Left colon (tissue), 2 donors: ENCODE results near the gene RHOH. TPM values are rescaled to one million over a fixed set of nuclear protein-coding genes. Genes with fewer than 3 reads are reported as not detected.

ENCODE experiments used
- ATAC-seq: fragments of 200-7000 bp; cut with Tn5 transposase; one replicate; pipeline ENCODE4 v1.9.1; 2020; ENCODE audit warnings: mild to moderate bottlenecking, moderate library complexity
- DNase-seq, 2 donors: peaks; one replicate each; pipeline ENCODE4 v3.0.0-alpha.2; 2020
- intact Hi-C, 2 donors: fragments of 100-400 bp; cut with DNase I in 1 of 2; cut with micrococcal nuclease in 1 of 2; formaldehyde crosslinking; loops; one replicate each; pipeline versions ENCODE4 v1.11.2 to v1.14.0; 2022; cut with DNase I, micrococcal nuclease
- total RNA-seq, 2 donors: library from RNA; stranded (reverse); fragmentation: NEBNext Ultra II Directional; extraction: Animal tissue kit (Norgen Biotek cat#: 25700); gene quantifications; one replicate each; pipeline ENCODE4 v1.2.1, GENCODE V29; 2021
- donor health status: DM: no; HTN: no; CAD: no.
- donor health status: DM: yes; HTN: yes; CAD: no.

RHOH gene
- total RNA-seq, 2 donors from 2014 or later: 2.8 to 4.2 TPM

- DNase-seq: peak in 1 of 2 donors; percentile 28
These were observed 50.5 kb downstream of the RHOH start for GRCh38 chr4:40247350-40247749.

GRCh38 chr4:40251366-40251765 lies 54.5 kb downstream of the RHOH start:
- intact Hi-C loops: no loop called here
- DNase-seq: no peak

More at GRCh38 chr4:40247350-40247749, 50.5 kb downstream of the RHOH start:
- intact Hi-C loops: no loop called here
- ATAC-seq: no peak

DNA sequence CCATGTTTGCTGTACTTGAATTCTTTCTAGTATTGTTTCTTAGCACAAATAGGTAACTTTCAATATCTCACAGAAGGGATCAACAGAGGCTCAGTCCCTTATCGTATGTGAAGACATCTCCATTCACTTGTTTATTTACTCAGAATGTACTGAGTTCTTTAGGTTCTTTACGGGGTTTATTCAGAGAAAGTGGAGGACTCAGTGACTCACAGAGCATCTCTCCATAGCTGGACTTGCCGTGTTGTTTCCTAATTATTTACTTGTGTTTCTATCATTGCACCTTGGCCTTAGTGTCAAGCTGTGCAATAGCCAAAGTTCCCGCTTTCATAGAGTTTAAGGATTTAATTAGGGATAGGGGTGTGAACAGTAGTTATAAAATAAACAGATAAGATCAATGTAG lies 57.1 kb downstream of the RHOH start:
- no peak for DNase-seq
- no peak for ATAC-seq
- intact Hi-C loops: no loop called here

More at GRCh38 chr4:40251366-40251765, 54.5 kb downstream of the RHOH start:
- no peak for ATAC-seq

DNA sequence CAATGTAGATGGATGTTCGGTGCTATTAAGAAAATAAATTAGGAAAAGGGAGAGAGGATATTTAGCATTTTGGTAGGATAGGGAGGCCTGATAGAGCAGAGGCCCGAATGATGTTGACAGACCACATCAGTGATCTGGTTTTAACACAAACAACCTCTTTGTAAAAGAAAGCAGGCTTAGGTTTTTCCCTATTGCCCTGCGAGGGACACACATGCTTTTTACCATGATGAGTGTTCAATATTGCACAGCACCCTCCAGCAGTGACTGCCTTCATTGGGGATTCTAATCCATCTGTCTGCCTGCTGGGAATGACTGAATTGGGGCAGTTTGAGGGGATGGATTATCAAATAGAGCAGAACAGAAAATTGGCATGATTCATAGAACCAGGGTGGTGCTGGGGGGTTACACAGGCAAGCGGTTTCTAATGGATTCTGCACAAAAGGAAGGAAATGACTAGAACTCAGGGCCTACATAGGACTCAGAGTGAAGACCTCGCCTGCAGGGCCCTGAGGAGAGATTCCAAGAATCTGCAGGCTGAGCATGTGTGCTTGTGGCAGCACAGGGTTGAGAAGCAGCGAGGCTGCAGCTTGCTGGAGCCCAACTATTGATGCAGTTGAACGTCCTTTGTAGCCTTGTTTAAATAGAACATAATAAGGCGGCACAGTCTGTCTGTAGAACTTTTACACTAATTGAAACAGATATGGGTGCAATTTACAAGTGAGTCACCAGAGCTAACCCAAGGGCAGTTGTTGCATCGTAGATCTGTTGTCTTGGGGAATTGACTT lies 58.0 kb downstream of the RHOH start:
- DNase-seq: no peak
- peak; percentile 76 for ATAC-seq
- intact Hi-C loops: no loop called here

- DNase-seq (no peak), ATAC-seq (peak; percentile 96)
- intact Hi-C loops: no loop called here
These were observed 58.8 kb downstream of the RHOH start for GRCh38 chr4:40255393-40256281.

DNA sequence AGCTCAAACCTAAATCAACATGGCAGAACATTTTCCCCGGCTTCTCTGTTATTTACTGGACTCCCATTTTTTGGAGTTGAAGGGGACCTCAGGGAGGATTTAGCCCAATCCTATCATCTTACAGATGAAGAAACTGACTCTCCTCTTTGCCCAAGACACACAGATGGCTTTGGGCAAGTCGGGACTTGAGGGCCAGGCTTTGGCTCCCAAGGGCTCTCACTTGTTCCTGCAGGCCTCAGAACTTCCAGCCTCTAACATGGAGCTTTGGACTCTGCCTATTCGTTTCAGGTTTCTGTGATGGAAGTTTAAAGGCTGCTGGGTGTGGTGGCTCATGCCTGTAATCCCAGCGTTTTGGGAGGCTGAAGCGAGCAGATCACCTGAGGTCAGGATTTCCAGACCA lies 59.5 kb downstream of the RHOH start:
- DNase-seq (no peak), ATAC-seq (no peak)
- intact Hi-C loops: no loop called here

- ATAC-seq (no peak), DNase-seq (no peak)
These were observed 60.0 kb downstream of the RHOH start for GRCh38 chr4:40256817-40257216.

GRCh38 chr4:40258627-40259026 lies 61.8 kb downstream of the RHOH start:
- intact Hi-C loops: no loop called here
- DNase-seq: no peak
- ATAC-seq: no peak

More at GRCh38 chr4:40256817-40257216, 60.0 kb downstream of the RHOH start:
- intact Hi-C loops: no loop called here

DNA sequence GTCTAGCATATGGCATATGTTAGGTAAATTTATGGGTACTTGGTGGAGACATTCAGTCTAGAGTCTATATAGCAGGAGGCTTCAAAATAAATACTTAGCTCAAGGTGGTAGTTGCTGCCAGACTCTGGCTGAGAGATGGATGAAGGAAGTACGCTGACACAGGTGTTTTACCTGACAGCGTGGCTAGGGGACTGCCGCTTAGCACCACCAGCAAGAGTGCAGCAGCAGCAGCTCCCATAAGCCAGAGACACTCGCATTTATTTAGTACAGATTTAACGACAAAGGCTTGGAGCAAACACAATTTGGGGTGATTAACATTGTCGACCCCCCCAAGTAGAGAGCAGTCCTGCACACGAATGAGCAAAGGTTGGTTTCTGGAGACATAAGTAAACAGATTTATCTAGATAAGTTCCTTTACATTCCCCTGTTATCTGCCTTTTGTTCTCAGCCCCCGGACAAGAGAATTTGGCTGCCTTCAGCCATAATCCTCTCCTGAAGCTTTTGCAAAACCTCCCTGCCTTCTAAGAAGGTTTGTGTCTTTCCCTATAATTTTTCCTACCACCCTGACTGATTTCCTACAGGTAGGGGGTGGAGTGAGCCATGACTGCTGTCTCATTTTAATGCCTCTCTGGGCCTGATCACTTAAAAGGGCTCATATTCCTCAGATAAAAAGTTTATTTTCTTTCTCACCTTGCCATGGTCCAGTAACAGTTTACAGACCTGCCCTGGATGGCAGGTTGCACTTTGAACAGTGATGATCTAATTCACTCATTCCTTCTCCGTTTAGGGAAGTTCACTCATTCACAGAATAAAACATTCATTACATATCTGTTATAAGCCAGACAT lies 64.6 kb downstream of the RHOH start:
- no peak for DNase-seq

GRCh38 chr4:40262077-40262528 lies 65.3 kb downstream of the RHOH start:
- intact Hi-C loops: no loop called here
- DNase-seq: no peak
- peak; percentile 30 for ATAC-seq

More for the DNA sequence above, 64.6 kb downstream of the RHOH start:
- ATAC-seq: peak; percentile 81
- intact Hi-C loops: no loop called here

DNA sequence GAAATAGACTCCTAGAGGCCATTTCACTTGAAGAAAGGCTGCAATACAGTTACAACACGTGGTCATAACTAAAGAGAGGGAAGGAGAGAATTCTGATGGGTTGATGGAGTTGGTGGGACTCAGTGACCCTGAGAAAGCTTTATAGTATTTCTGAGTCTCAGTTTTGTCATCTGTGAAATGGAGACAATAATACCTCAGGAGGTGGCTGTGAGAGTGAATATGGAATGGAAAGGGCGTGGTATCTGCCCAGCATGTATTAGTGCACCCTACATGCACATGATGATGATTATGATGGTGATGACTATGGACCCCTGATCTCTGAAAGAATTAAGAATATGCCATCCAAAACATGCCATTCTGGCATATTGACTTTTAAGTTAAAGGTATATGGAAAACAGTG lies 66.0 kb downstream of the RHOH start:
- intact Hi-C loops: no loop called here
- ATAC-seq: no peak
- DNase-seq: no peak

DNA sequence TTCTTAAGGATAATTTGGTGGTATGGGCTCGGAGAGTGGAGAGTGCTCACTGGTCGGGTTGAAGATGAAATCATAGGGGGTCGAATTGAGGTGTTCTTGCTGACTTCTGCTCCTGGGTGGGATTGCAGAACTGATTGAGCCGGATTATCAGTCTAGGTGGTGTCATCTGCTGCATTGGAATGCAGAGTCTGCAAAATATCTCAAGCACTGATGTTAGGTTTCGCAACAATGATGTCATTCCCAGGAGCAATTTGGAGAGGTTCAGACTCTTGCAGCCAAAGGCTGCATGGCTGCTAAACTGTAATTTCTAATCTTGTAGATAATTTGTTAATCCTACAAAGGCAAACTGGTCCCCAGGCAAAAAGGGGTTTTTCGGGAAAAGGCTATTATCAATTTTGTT lies 67.7 kb downstream of the RHOH start:
- DNase-seq: no peak
- ATAC-seq: no peak
- intact Hi-C loops: no loop called here

GRCh38 chr4:40264995-40265909 lies 68.4 kb downstream of the RHOH start:
- peak in 1 of 2 donors; percentile 44 for DNase-seq
- ATAC-seq: peak; percentile 39
- intact Hi-C loops: no loop called here

DNA sequence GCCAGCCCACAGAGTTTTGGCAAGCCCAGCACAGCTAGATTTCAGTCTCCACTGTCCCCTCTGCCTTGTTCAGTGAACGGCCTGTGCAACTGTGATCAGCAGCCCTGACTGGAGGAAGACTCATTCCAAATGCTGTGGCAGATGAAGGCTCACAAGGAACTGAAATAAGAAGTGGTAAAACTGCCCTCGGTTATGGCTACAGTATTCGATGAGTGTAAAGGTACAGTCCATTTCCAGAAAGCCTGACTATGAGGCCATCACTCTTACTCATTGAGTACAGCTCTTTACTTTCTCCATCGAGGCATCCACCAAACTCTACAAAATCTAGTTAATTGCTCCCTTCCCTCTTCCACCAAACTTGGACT lies 69.1 kb downstream of the RHOH start:
- DNase-seq (no peak), ATAC-seq (no peak)
- intact Hi-C loops: no loop called here

- ATAC-seq (no peak), DNase-seq (no peak)
- intact Hi-C loops: no loop called here
These were observed 72.3 kb downstream of the RHOH start for GRCh38 chr4:40269133-40269532.

DNA sequence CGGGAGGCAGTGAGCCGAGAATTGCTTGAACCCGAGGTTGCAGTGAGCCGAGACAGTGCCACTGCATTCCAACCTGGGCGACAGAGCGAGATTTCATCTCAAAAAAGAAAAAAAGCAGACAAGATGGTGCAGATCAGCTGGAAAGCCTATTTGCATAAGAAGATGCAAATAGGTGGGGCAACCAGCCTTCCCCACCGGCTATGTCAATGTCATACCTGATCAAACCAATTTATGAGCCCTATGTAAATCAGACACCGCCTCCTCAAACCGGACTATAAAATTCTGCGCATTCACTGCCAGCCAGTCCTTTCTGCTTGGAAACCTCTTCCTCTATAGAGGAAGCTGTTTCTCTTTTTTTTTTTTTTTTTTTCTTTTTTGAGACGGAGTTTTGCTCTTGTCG lies 73.8 kb downstream of the RHOH start:
- intact Hi-C loops: no loop called here
- no peak for ATAC-seq
- DNase-seq: no peak

DNA sequence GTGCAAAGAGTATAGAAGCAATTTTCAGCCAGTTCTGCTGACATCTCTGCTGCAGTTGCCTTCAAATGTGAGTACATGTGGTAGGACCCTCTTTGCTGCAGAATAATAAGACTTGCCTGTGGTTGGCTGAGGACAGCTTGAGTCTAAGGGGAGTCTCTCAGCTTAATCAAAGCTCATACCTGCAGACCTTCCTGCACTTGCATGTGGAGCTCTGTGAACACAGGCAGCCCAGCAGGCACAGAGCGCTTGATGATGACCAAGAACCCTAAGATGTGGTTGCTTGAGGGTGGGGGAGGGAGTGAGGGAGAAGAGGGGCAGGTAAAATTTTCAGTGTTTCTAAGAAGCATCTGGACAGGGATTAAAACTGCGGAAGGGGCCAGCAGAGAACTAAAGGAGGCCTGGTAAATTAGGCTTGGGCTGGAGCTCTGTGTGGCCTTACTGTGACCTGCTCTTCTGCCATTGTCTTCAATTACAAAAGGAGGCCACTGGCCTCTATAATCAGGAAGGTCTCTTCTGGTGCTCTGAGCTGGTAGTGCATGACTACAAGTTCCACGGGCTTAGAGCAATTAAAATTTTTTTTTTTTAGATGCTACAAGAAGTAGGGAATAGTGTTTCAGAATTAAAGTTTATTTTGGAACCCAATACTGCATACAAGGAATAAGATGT lies 78.4 kb downstream of the RHOH start:
- ATAC-seq: no peak
- intact Hi-C loops: no loop called here
- DNase-seq: no peak

- intact Hi-C loops: no loop called here
- no peak for DNase-seq
- ATAC-seq: no peak
These were observed 79.7 kb downstream of the RHOH start for GRCh38 chr4:40276546-40276945.
